ENCODE data around the gene PCLAF. TPM values are rescaled to one million over a fixed set of nuclear protein-coding genes. Genes with fewer than 3 reads are reported as not detected.
A peak's percentile ranks its signal among the peaks of the same experiment; 100 is the strongest.
"Not testable (repeated sequence)": the region's sequence is repeated elsewhere in the genome, so short reads cannot be mapped to it uniquely, and the experiment has no call there.

The PCLAF gene
- total RNA-seq, 1 experiment from 2014 or later = 61.5 TPM

- no peak for DNase-seq (ENCODE audit: low read depth)
These were observed 12.1 kb downstream of the PCLAF start for GRCh38 chr15:64369078-64369607.

DNA sequence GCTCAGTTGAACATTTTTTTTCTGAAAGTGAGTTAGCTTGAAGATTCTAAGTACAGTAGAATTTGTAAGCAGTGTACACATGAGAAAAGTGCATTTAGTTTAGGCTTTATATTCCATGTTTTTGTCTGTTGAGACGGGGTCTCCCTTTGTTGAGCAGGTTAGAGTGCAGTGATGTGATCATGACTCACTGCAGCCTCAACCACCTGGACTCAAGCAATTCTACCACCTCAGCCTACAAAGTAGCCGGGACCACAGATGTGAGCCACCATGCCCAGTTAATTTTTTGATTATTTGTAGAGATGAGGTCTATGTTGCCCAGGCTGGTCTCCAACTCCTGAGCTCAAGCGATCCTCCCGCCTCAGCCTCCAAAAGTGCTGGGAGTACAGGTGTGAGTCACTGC lies 20.0 kb downstream of the PCLAF start:
- DNase-seq (ENCODE audit: low read depth) = no peak

DNA sequence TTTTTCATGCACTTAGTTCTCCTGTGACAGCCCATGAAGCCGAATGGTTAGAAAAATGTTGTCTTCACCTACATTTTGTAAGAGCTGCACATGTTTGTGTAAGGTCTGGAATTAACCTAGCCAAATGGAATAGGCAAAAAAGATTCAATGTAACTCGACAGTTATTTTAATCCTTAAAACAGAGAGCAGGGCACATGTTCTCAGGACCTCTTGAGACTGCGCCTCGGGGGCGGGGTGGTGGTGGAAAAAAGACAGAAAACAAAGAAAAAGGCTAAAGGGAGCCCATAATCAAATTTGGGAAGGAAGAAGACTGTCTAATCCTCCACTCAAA lies 24.6 kb downstream of the PCLAF start:
- no peak for DNase-seq (ENCODE audit: low read depth)

- peak; percentile 96 for DNase-seq (ENCODE audit: low read depth)
These were observed 25.1 kb downstream of the PCLAF start, which contains the start of gene CSNK1G1 for GRCh38 chr15:64355944-64356709. Gene CSNK1G1, minus strand, starts transcription at chr15:64356173. Its CDS starts 55,674 bp downstream, at chr15:64300499.

GRCh38 chr15:64355348-64355943 lies 25.8 kb downstream of the PCLAF start:
- peak; percentile 15 for DNase-seq (ENCODE audit: low read depth)

- DNase-seq (ENCODE audit: low read depth) = no peak
These were observed 26.4 kb downstream of the PCLAF start for GRCh38 chr15:64354688-64355344.

DNA sequence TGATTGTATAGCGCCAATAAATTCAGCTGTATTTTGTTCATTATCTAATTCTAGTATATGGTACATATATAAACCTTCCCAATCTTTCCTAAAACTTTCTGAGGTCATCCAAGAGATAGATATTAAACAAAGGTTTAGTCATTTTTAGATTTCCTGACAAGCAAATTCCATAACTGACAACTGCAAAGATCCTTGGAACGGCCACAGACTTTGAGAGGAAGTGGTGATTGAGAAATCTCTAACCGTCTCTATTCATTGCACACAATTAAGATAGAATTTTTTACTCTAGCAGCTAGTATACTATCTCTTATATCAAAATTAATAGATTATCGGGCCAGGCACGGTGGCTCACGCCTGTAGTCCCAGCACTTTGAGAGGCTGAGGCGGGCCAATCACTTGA lies 30.0 kb downstream of the PCLAF start:
- no peak for DNase-seq (ENCODE audit: low read depth)

DNA sequence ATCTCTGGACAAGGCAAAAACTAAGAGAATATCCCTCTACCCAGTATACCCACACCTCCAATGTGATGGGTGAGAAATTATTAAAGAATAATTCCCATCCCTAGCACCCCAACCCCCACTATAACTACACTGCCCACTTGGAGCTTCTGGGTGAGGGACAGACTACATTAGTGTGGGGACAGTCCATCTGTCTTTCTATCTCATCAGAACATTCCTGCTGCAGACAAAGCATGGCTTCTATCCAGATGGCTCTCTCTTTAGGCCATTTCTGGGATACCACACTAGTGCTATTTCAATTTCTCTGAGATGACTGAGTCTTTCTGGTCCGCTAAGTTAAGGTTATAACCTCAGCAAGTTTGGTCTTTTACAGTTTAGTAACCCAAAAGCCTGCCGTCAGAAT lies 31.9 kb downstream of the PCLAF start:
- no peak for DNase-seq (ENCODE audit: low read depth)

GRCh38 chr15:64348455-64348854 lies 32.8 kb downstream of the PCLAF start:
- no peak for DNase-seq (ENCODE audit: low read depth)

GRCh38 chr15:64346242-64346641 lies 35.0 kb downstream of the PCLAF start:
- DNase-seq (ENCODE audit: low read depth) = not testable (repeated sequence)

DNA sequence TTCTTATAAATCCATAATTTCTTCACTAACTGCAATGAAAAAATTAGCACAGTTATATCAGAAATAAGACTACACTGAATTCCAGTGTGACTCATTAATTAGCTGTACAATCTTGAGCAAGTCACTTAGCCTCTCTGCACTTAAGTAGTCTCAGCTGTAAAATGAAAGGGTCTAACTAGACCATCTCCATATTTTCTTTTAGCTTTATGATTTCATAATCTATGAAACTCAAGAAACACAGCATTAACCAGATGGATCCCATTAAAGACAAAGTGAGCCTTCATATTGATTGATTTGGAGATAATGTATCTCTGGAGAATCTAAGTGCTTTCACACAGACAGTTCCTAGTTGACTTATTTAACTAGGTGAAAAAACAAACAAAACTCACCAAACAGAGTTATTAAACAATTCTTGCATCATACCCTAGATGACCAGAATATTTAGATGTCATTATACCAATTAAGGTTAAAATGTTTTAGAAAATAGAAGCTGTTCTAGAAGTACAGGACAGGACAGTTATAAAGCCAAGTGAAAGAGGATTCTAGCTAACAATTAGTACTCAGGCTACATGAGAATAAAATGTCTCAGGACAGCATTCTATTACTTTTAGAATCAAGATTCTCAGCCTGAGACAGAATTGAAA lies 36.5 kb downstream of the PCLAF start:
- no peak for DNase-seq (ENCODE audit: low read depth)

DNA sequence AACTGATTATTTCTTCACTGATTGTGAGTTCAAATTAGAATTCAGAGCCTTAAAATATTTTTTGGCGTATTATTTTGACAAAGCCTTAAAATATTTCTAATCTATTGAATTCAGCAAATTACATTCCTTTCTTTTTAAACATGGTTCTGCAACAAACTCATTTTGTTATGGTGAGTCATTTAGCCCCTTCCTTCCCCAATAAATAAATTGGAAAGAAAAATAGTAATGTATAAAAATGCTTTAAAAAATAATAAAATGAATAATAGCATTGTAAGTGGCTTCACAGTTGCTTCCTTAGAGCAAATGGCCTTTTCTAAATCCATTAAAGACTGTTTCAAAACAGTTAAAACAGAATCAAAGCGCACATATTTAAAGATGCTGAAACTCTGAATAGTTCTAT lies 37.4 kb downstream of the PCLAF start:
- no peak for DNase-seq (ENCODE audit: low read depth)

DNA sequence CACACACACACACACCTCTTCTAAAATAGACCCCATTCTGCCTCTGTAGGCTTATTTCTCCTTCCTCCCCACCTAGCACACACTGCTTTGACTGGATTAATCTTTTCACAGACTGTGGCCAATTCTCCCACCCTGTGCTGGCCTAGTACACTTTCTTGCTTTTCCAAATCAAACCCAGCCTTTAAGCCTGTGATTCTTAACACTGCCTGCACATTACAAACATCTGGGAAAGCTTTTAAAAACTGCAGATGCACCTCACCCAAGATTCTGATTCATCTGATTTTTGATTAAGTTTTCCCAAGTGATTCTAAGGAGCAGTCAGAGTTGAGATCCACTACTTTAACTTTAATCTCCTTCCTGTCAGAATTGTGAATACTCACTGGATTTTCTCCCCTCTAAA lies 38.0 kb downstream of the PCLAF start:
- DNase-seq (ENCODE audit: low read depth) = no peak

DNA sequence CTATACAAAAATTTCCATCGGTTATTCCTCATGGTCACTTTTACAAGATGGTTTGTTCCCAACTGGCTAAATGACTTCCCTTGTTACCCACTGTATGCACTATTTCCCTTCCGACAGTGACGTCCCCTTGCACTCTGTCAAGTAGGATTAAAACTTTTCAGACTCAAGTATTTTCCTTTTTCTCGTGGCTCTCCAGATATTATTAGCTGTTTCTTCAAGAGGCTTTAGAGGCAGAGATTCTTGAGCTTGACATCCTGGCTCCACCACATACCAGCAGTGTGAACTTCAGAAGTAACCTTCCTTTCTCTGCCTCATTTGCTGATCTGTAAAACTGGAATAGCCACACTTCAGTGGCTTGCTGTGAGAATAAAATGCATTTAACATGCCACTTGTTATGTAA lies 39.3 kb downstream of the PCLAF start:
- no peak for DNase-seq (ENCODE audit: low read depth)

- DNase-seq (ENCODE audit: low read depth) = no peak
These were observed 40.9 kb downstream of the PCLAF start for GRCh38 chr15:64340355-64340754.

- DNase-seq (ENCODE audit: low read depth) = no peak
These were observed 43.5 kb downstream of the PCLAF start for GRCh38 chr15:64337761-64338160.

DNA sequence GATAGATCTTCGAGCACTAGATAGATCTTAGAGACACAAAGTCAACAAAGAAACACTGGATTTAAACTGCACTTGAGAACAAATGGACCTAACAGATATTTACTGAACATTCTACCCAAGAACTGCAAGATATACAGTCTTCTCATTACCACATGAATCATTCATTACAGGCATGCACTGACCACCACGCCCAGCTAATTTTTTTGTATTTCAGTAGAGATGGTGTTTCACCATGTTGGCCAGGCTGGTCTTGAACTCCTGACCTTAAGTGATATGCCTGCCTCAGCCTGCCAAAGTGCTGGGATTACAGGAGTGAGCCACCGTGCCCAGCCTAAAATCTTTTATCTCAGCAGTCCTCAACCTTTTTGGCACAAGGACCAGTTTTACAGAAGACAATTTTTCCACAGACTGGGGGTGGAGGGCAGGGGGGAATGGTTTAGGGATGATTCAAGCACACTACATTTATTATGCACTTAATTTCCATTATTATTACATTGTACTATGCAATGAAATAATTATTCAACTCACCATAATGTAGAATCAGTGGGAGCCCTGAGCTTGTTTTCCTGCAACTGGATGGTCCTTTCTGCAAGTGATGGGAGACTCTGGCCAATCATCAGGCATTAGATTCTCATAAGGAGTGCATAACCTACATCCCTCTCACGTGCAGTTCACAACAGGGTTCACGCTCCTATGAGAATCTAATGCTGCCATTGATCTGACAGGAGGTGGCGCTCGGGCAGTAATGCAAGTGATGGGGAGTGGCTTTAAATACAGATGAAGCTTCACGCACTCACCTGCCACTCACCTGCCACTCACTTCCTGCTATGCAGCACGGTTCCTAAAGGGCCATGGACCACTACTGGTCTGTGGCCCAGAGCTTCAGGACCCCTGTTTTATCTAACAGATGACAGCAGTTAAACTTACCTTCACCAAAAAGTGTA lies 47.0 kb downstream of the PCLAF start:
- no peak for DNase-seq (ENCODE audit: low read depth)

GRCh38 chr15:64333516-64333915 lies 47.7 kb downstream of the PCLAF start:
- no peak for DNase-seq (ENCODE audit: low read depth)

DNA sequence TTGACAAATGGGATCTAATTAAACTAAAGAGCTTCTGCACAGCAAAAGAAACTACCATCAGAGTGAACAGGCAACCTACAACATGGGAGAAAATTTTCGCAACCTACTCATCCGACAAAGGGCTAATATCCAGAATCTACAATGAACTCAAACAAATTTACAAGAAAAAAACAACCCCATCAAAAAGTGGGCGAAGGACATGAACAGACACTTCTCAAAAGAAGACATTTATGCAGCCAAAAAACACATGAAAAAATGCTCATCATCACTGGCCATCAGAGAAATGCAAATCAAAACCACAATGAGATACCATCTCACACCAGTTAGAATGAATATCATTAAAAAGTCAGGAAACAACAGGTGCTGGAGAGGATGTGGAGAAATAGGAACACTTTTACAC lies 49.6 kb downstream of the PCLAF start:
- DNase-seq (ENCODE audit: low read depth) = not testable (repeated sequence)

GRCh38 chr15:64326975-64327374 lies 54.3 kb downstream of the PCLAF start:
- not testable (repeated sequence) for DNase-seq (ENCODE audit: low read depth)

- not testable (repeated sequence) for DNase-seq (ENCODE audit: low read depth)
These were observed 54.8 kb downstream of the PCLAF start for GRCh38 chr15:64326458-64326857.

All from Daoy (cell line).